Activated T-cell treated with anti-CD3 and anti-CD28 coated beads for 4 hours (primary cell): ENCODE measurements around the gene DKKL1.

Experiments
- DNase-seq: peaks from one replicate; pipeline ENCODE4 v3.0.0-alpha.2; 2020

Gene DKKL1

DNA sequence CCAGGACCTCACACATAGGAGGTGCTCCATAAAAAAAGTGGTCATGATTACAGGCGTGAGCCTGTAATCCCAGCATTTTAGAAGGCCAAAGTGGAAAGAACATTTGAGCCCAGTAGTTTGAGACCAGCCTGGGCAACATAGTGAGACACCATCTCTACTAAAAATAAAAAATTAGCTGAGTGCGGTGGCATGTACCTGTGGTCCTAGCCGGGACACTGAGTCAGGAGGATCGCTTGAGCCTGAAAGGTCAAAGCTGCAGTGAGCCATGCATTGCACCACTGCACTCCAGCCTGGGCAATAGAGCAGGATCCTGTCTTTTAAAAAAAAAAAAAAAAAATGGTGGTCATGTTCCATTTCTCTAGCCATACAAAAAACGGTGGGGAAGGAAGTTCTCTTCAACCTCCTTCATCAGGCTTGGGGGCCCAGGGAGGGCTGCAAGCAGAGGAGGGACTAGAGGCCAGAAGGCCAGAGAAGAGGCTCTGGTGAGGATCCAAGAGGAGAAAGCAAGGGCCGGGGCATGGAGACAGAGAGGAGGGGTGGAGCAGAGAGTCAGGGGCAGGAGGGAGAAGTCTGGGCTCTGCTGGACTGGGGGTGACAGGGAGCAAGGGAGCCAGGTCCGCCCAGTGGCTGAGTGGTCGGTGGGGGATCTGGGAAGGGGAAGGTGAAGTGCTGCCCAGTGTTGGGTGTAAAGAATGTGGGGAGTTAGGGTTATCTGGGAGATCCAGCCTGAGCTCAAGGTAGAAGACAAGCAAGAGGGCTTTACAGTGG, 33.2 kb downstream of the DKKL1 start:
- no peak for DNase-seq

GRCh38 chr19:49398001-49398615, 34.4 kb downstream of the DKKL1 start:
- no peak for DNase-seq

DNA sequence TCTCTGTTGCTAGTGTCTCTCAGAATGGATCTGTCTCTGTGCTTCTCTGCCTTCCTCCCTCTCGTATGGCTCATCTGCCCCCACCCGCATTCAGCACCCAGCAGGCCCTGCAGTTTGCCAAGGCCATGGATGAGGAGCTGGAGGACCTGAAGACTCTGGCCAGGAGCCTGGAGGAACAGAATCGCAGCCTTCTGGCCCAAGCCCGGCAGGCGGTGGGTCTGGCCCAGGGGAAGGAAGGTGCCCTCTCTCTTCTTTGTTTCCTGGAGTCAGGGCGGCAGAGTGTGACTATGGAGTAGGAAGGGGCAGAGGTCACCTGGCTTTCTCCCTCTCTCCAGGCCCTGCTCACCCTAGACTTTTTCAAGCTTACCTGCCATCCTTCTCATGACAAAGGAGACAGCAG, 35.3 kb downstream of the DKKL1 start:
- no peak for DNase-seq

GRCh38 chr19:49400029-49400428, 36.4 kb downstream of the DKKL1 start:
- no peak for DNase-seq

GRCh38 chr19:49403404-49404187, 39.9 kb downstream of the DKKL1 start:
- DNase-seq: no peak

DNA sequence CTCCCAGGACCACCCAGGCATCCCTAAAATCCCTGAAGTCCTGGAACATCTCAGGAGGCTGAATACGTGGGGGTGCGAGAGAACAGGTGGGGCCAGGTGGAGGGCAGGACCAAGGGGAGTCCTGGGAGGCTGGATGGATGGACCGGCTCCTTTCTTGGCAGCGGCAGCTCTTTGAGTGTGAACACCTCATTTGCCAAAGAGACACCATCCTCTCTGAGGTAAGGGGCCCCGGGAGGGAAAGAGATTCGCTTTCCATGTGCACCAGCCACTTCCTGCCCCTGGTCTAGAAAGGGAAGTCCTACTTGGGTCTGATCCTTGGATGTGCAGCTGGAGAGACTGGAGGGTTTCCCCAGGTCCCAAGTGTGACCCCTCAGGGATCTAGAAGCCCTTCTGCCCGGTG, 43.4 kb downstream of the DKKL1 start:
- DNase-seq: no peak

DNA sequence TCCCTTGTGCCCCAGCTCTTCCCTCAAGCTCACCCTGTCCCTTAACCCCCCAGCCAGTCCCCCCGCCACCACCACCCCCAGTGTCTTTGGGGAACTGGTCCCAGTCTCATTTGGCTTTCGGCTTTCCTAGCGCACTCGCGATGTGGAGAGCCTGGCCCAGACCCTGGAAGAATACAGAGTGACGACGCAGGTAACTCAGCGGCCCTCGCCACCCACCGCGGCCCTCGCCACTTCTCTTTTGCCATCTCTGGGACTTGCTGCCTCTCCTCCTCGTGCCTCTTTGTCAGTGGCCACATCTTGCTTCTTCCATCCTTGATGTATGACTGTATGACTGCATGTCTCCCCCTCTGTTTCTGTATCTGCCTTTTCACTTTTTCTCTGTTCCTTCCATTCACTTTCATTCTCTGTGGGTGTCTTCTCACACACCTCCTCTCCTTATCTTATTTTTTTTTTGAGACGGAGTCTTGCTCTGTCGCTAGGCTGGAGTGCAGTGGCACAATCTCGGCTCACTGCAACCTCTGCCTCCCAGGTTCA, 43.9 kb downstream of the DKKL1 start:
- no peak for DNase-seq

GRCh38 chr19:49408816-49409440, 45.3 kb downstream of the DKKL1 start:
- DNase-seq: no peak

DNA sequence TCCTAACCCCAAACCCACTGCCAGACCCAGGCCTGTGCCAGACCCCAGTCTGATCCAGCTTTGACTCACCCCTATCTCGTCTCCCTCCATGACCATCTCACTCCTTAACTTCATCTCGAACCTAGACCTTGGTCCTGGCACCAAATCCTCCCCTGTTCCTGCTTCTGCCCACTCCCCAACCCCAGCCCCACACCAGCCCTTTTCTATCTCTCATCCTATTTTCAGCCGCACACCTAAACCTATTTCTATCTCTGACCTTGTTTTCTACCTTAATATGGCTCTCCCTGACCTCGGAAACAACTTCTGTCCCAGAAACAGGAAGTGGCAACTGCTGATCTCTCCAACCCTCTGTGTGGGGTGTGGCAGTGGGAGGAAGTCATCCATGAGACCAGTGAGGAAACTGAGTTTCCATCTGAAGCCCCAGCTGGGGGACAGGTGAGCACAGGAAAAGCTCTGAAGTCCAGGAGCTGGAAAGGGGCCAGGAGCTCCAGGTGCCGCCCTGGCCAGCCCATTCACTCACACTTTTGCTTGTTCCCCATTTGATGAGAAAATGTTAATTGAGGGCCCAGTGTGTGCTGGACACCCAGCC, 45.9 kb downstream of the DKKL1 start:
- no peak for DNase-seq

DNA sequence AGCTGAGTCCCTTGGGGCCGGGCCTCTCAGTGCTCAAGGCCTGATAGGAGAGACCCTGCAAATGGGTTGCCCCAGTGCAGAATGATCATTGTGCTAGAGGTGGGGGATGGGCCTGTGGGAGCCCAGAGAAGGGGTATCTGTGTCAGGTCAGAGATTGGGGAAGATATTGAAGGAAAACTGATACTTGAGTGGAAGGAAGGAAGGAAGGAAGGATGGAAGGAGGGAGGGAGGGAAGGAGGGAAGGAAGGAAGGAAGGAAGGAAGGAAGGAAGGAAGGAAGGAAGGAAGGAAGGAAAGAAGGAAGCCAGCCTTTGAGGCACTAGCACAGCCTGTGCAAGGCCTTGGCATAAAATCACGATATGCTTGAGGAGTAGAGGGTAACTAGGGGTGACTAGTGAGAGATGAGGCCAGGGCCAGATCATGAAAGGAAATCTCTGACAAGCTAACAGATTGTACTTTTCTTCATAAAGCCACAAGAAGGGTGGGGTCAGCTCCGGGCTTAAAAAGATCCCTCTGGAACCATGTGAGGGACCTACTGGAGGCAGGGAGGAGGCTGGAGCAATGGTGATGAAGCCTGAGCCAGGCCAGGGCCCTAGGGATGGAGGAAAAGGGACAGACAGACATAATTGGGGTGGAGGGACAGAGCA, 48.1 kb downstream of the DKKL1 start:
- no peak for DNase-seq

- DNase-seq: no peak
Measured at GRCh38 chr19:49413348-49413747, 49.7 kb downstream of the DKKL1 start.

- no peak for DNase-seq
Measured at GRCh38 chr19:49414256-49414655, 50.6 kb downstream of the DKKL1 start.

DNA sequence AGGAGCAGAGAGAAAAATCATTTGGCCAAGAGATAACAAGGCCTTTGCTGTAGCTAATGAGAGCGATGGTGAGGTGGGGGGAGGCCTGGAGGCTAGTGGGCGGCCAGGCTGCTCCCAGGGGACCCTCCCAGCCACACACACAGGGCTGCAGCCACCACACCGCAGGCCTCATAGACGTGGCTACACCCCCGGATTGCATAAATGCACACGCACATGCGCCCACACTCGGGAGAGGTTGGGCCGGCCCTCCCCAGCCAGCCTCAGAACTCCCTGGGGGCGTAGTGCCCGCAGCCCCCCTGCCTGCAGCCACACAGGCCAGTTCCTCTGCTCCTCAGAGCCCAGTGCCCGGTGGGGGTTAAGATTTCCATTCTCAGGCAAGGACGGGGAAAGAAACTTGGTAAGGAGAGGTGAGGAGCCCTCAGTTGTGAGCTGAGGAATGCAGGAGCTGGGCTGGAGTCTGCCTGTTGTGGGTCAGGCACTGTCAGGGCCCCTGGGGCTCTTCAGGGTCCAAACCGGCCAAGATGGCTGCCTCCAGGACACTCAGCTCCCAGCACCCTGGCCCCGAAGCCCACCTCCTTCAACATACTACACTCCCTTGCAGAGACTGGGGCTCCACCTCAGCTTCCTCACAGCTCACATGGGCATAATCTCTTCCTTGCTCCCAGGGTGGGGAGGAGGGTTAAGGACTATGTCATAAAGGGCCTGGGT, 51.6 kb downstream of the DKKL1 start:
- DNase-seq: no peak

DNA sequence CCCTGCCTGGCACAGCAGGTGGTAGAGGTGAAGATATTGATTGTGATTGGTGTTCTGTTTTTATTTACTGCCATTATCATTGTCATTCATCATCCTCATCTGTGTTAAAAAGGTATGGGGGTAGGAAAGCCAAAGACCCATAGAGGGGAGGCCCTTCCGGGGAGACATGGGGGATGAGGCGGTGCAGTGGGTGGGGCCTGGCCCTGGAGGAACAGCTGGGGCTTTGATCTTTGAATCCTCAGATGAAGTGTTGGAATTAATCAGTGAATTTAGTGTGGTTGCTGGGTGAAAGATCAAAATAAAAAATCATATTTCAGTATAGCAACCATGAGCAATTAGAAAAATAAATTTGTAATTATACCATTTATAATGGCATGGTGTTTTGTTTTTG, 52.1 kb downstream of the DKKL1 start:
- no peak for DNase-seq

DNA sequence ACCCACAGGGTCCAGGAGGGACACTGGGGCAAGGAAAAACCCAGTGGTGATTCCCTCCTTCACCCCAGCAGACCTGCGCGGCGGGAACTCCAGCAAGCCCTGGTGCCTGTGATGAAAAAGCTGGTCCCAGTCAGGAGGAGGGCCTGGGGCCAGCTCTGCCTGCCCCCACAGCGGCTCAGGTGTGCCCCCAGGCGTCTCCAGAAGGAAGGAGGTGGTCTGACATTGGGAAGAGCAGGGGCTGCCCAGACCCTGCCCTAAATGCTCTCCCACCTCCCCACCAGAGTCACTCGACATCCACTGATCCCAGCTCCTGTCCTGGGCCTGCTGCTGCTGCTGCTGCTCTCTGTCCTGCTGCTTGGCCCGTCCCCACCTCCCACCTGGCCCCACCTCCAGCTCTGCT, 53.4 kb downstream of the DKKL1 start:
- DNase-seq: no peak

DNA sequence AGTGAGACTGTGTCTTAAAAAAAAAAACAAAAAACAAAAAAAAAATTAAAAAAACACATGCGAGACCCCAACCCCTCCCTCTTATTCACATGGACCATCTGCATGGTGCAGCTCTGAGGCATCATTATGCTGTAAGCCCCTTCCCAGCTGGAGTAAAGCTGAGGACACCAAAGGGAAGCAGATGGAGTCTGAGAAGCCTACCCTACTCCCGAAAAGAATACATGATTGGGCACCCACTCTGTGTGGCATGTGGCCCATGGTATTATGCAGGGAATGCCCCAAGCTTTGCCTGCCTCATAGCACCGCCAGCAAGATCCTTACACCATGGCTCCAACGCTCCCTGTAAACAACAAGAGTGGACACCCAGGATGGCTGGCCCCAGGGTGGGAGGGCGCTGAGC, 54.8 kb downstream of the DKKL1 start:
- no peak for DNase-seq

- DNase-seq: no peak
Measured at GRCh38 chr19:49419173-49419572, 55.5 kb downstream of the DKKL1 start.

DNA sequence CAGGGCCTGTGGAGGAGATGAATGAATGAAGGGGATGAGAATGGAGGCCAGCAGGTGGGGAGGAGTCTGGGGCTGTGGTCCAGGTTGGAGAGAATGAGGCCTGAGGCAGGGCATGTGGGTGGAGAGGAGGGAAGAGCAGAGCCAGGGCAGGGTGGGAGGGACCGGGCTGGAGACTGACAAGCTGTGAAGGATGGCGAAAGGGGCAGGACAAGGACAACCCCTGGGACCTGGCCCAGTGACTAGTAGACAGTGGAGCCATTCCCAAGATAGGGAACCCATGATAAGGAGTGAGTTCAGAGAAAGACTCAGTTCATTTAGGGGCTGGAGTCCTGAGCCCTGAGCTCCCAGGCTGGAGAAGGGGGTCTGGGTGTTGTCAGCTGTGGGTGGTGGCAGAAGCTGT, 56.5 kb downstream of the DKKL1 start:
- no peak for DNase-seq

DNA sequence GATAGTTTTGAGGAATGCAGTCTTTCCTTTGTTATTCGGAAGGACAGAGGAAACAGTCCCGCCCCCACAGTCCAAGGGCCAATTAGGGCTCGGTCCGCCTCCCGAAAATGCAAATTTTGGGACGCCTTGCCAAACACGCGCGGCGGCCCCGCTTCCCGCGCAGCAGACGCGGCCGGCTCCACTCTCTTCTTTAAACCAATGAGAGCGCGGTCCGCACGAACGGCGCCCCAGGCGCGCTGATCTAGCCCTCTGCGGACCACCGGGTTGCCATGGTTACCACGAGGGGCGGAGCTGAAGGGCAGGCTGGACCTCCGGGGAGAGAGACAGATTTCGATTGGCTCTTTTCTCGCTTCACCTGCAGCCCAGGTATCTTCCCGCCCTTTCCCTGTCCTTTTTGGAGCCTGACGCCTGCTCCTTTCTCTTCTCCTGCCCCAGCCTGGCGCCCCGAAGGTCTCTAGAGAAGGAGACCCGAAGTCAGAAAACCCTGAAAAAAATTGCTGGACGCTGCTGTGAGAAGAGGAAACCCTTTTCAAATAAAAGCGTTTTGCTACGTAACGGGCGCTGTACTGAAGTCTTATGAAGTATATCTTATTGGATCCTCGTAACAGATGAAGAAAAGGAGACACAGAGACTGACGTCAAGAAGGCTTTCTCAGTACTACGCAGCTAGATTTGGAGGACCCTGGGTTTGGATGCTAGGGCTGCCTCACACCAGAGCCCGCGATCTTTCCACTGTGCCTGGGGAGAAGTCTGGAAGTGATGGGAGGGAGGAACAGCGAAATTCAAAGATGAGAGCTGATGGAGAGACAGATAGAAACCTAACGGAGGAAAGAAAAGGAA, 57.6 kb downstream of the DKKL1 start:
- no peak for DNase-seq

- no peak for DNase-seq
Measured at GRCh38 chr19:49421878-49422202, 58.2 kb downstream of the DKKL1 start.
